Measurements from ENCODE around the gene HDAC4. TPM values are rescaled to one million over a fixed set of nuclear protein-coding genes. Genes with fewer than 3 reads are reported as not detected.
"Not testable (repeated sequence)": the region's sequence is repeated elsewhere in the genome, so short reads cannot be mapped to it uniquely, and the experiment has no call there.

The HDAC4 gene
- total and polyA plus RNA-seq, 4 donors, result 6.8 to 75.5 (median 30.2) TPM

GRCh38 chr2:239073270-239073669 lies 327.6 kb downstream of the HDAC4 start:
- DNase-seq (no peak), ATAC-seq (ENCODE audit: low FRiP score) (no peak)
- Histone ChIP-seq H3K27me3 (ENCODE audit: control insufficient read depth in 1 of 2, insufficient read depth in 2 of 2, low read length in 1 of 2) (no peaks in the 10 kb centered on the region), H3K4me1 (ENCODE audit: control insufficient read depth in 1 of 2, insufficient read depth in 2 of 2, low read length in 2 of 2) (no peaks in the 10 kb centered on the region), H3K4me3 (ENCODE audit: low read length in 2 of 2) (no peak overlapping the region), H3K36me3 (ENCODE audit: control insufficient read depth in 1 of 2, insufficient read depth in 2 of 2, low read length in 1 of 2) (peaks cover 0 to 4% of the 10 kb centered on the region in 2 donors), H3K9me3 (ENCODE audit: control insufficient read depth, low read length) (no peaks in the 10 kb centered on the region), H3K27ac (ENCODE audit: low read depth in 1 of 2, low read length in 2 of 2) (no peak overlapping the region)
- WGBS, 2 donors, result 93 to 95% methylated on average over 12 of the region's 12 CpGs
- intact Hi-C loops (cut with DNase I), result no loop called here

GRCh38 chr2:239072786-239073185 lies 328.0 kb downstream of the HDAC4 start:
- no peaks in the 10 kb centered on the region for H3K27me3 ChIP-seq (ENCODE audit: control insufficient read depth in 1 of 2, insufficient read depth in 2 of 2, low read length in 1 of 2)
- WGBS, 2 donors, result 93 to 98% methylated on average over 14 of the region's 14 CpGs
- H3K4me3 ChIP-seq (ENCODE audit: low read length in 2 of 2), result no peak overlapping the region
- H3K27ac ChIP-seq (ENCODE audit: low read depth in 1 of 2, low read length in 2 of 2), result no peak overlapping the region
- peaks cover 0 to 4% of the 10 kb centered on the region in 2 donors for H3K36me3 ChIP-seq (ENCODE audit: control insufficient read depth in 1 of 2, insufficient read depth in 2 of 2, low read length in 1 of 2)
- no peaks in the 10 kb centered on the region for H3K9me3 ChIP-seq (ENCODE audit: control insufficient read depth, low read length)
- no peaks in the 10 kb centered on the region for H3K4me1 ChIP-seq (ENCODE audit: control insufficient read depth in 1 of 2, insufficient read depth in 2 of 2, low read length in 2 of 2)
- no peak for DNase-seq
- intact Hi-C loops (cut with DNase I), result no loop called here
- no peak for ATAC-seq (ENCODE audit: low FRiP score)

GRCh38 chr2:239070466-239070865 lies 330.4 kb downstream of the HDAC4 start:
- no peak for ATAC-seq (ENCODE audit: low FRiP score)
- Histone ChIP-seq H3K4me1 (ENCODE audit: control insufficient read depth in 1 of 2, insufficient read depth in 2 of 2, low read length in 2 of 2) (no peaks in the 10 kb centered on the region), H3K27me3 (ENCODE audit: control insufficient read depth in 1 of 2, insufficient read depth in 2 of 2, low read length in 1 of 2) (no peaks in the 10 kb centered on the region), H3K9me3 (ENCODE audit: control insufficient read depth, low read length) (no peaks in the 10 kb centered on the region), H3K36me3 (ENCODE audit: control insufficient read depth in 1 of 2, insufficient read depth in 2 of 2, low read length in 1 of 2) (peaks cover 0 to 7% of the 10 kb centered on the region in 2 donors), H3K4me3 (ENCODE audit: low read length in 2 of 2) (no peak overlapping the region), H3K27ac (ENCODE audit: low read depth in 1 of 2, low read length in 2 of 2) (no peak overlapping the region)
- intact Hi-C loops (cut with DNase I), result no loop called here
- DNase-seq, result no peak
- 94 to 95% methylated on average over 9 of the region's 9 CpGs for WGBS, 2 donors

- H3K4me1 ChIP-seq (ENCODE audit: control insufficient read depth in 1 of 2, insufficient read depth in 2 of 2, low read length in 2 of 2); H3K9me3 ChIP-seq (ENCODE audit: control insufficient read depth, low read length); ATAC-seq (ENCODE audit: low FRiP score); DNase-seq; intact Hi-C loops (cut with DNase I); H3K4me3 ChIP-seq (ENCODE audit: low read length in 2 of 2); H3K27me3 ChIP-seq (ENCODE audit: control insufficient read depth in 1 of 2, insufficient read depth in 2 of 2, low read length in 1 of 2); H3K27ac ChIP-seq (ENCODE audit: low read depth in 1 of 2, low read length in 2 of 2); H3K36me3 ChIP-seq (ENCODE audit: control insufficient read depth in 1 of 2, insufficient read depth in 2 of 2, low read length in 1 of 2): not testable (repeated sequence)
- WGBS, 2 donors, result 80 to 84% methylated on average over 18 of the region's 18 CpGs
These were observed 331.2 kb downstream of the HDAC4 start for GRCh38 chr2:239069362-239070333.

GRCh38 chr2:239068411-239068810 lies 332.4 kb downstream of the HDAC4 start:
- ATAC-seq (ENCODE audit: low FRiP score), result no peak

GRCh38 chr2:239067196-239067865 lies 333.5 kb downstream of the HDAC4 start:
- Histone ChIP-seq H3K27me3 (ENCODE audit: control insufficient read depth in 1 of 2, insufficient read depth in 2 of 2, low read length in 1 of 2) (no peaks in the 10 kb centered on the region), H3K4me1 (ENCODE audit: control insufficient read depth in 1 of 2, insufficient read depth in 2 of 2, low read length in 2 of 2) (no peaks in the 10 kb centered on the region), H3K9me3 (ENCODE audit: control insufficient read depth, low read length) (no peaks in the 10 kb centered on the region), H3K27ac (ENCODE audit: low read depth in 1 of 2, low read length in 2 of 2) (no peak overlapping the region), H3K36me3 (ENCODE audit: control insufficient read depth in 1 of 2, insufficient read depth in 2 of 2, low read length in 1 of 2) (peaks cover 0 to 7% of the 10 kb centered on the region in 2 donors), H3K4me3 (ENCODE audit: low read length in 2 of 2) (no peak overlapping the region)
- ATAC-seq (ENCODE audit: low FRiP score), result no peak
- 93 to 95% methylated on average over 27 to 28 of the region's 28 CpGs for WGBS, 2 donors
- intact Hi-C loops (cut with DNase I), result no loop called here
- DNase-seq, result no peak

More at GRCh38 chr2:239068411-239068810, 332.4 kb downstream of the HDAC4 start:
- Histone ChIP-seq H3K9me3 (ENCODE audit: control insufficient read depth, low read length) (no peaks in the 10 kb centered on the region), H3K4me3 (ENCODE audit: low read length in 2 of 2) (no peak overlapping the region), H3K27me3 (ENCODE audit: control insufficient read depth in 1 of 2, insufficient read depth in 2 of 2, low read length in 1 of 2) (no peaks in the 10 kb centered on the region), H3K36me3 (ENCODE audit: control insufficient read depth in 1 of 2, insufficient read depth in 2 of 2, low read length in 1 of 2) (peaks cover 0 to 7% of the 10 kb centered on the region in 2 donors), H3K4me1 (ENCODE audit: control insufficient read depth in 1 of 2, insufficient read depth in 2 of 2, low read length in 2 of 2) (no peaks in the 10 kb centered on the region), H3K27ac (ENCODE audit: low read depth in 1 of 2, low read length in 2 of 2) (no peak overlapping the region)
- intact Hi-C loops (cut with DNase I), result no loop called here
- no peak for DNase-seq
- 96% methylated on average over 21 of the region's 21 CpGs for WGBS, 2 donors

- WGBS, 2 donors, result 93 to 94% methylated on average over 24 of the region's 24 CpGs
These were observed 334.2 kb downstream of the HDAC4 start for GRCh38 chr2:239066597-239066996.

GRCh38 chr2:239065962-239066361 lies 334.9 kb downstream of the HDAC4 start:
- no peak for DNase-seq
- 92 to 94% methylated on average over 11 of the region's 11 CpGs for WGBS, 2 donors
- no peaks in the 10 kb centered on the region for H3K27me3 ChIP-seq (ENCODE audit: control insufficient read depth in 1 of 2, insufficient read depth in 2 of 2, low read length in 1 of 2)
- H3K36me3 ChIP-seq (ENCODE audit: control insufficient read depth in 1 of 2, insufficient read depth in 2 of 2, low read length in 1 of 2), result peaks cover 0 to 2% of the 10 kb centered on the region in 2 donors
- H3K9me3 ChIP-seq (ENCODE audit: control insufficient read depth, low read length), result no peaks in the 10 kb centered on the region
- H3K4me3 ChIP-seq (ENCODE audit: low read length in 2 of 2), result no peak overlapping the region
- ATAC-seq (ENCODE audit: low FRiP score), result no peak
- H3K27ac ChIP-seq (ENCODE audit: low read depth in 1 of 2, low read length in 2 of 2), result no peak overlapping the region
- intact Hi-C loops (cut with DNase I), result no loop called here
- H3K4me1 ChIP-seq (ENCODE audit: control insufficient read depth in 1 of 2, insufficient read depth in 2 of 2, low read length in 2 of 2), result no peaks in the 10 kb centered on the region

More at GRCh38 chr2:239066597-239066996, 334.2 kb downstream of the HDAC4 start:
- H3K4me3 ChIP-seq (ENCODE audit: low read length in 2 of 2), result no peak overlapping the region
- H3K27me3 ChIP-seq (ENCODE audit: control insufficient read depth in 1 of 2, insufficient read depth in 2 of 2, low read length in 1 of 2), result no peaks in the 10 kb centered on the region
- no peak for ATAC-seq (ENCODE audit: low FRiP score)
- DNase-seq, result no peak
- no peak overlapping the region for H3K27ac ChIP-seq (ENCODE audit: low read depth in 1 of 2, low read length in 2 of 2)
- H3K4me1 ChIP-seq (ENCODE audit: control insufficient read depth in 1 of 2, insufficient read depth in 2 of 2, low read length in 2 of 2), result no peaks in the 10 kb centered on the region
- H3K9me3 ChIP-seq (ENCODE audit: control insufficient read depth, low read length), result no peaks in the 10 kb centered on the region
- peaks cover 0 to 5% of the 10 kb centered on the region in 2 donors for H3K36me3 ChIP-seq (ENCODE audit: control insufficient read depth in 1 of 2, insufficient read depth in 2 of 2, low read length in 1 of 2)
- intact Hi-C loops (cut with DNase I), result no loop called here
